T47D (cell line): ENCODE results near the gene PFDN5.

Source experiments
- DNase-seq, 2 experiments: peaks; one replicate each; pipeline versions ENCODE4 v3.0.0 to v3.0.0-alpha.2; 2011 to 2012; ENCODE audit warnings: low read depth in 1 of 2, low spot score in 1 of 2
- JUND ChIP-seq: IDR thresholded peaks from 2 replicates; pipeline ENCODE4 v1.6.1; 2012; ENCODE audit warnings: low read depth
- in situ Hi-C: cut with HindIII; loops from 2 replicates; pipeline ENCODE4 v1.10.0; 2016; ENCODE audit warnings: low sequenced_read_pairs, low pct_unique_long_range_greater_than_20kb

PFDN5 gene

GRCh38 chr12:53338017-53338416 is 42.7 kb downstream of the PFDN5 start:
- peak in 1 of 2 experiments; percentile 25 for DNase-seq
- in situ Hi-C loops = no loop called here
- TF ChIP-seq JUND = no peak

GRCh38 chr12:53338916-53339315 is 43.6 kb downstream of the PFDN5 start:
- no peak for TF ChIP-seq JUND
- no peak for DNase-seq
- in situ Hi-C loops = no loop called here

- DNase-seq = no peak
- in situ Hi-C loops = no loop called here
- no peak for TF ChIP-seq JUND
Observed at GRCh38 chr12:53340398-53340797, 45.1 kb downstream of the PFDN5 start.

- TF ChIP-seq JUND = no peak
- in situ Hi-C loops = no loop called here
- DNase-seq = no peak
Observed at GRCh38 chr12:53343449-53343848, 48.1 kb downstream of the PFDN5 start.

- no peak for DNase-seq
- in situ Hi-C loops = no loop called here
- no peak for TF ChIP-seq JUND
Observed at GRCh38 chr12:53343969-53344368, 48.6 kb downstream of the PFDN5 start.

GRCh38 chr12:53344487-53344823 is 49.1 kb downstream of the PFDN5 start:
- DNase-seq = no peak
- in situ Hi-C loops = no loop called here
- no peak for TF ChIP-seq JUND

GRCh38 chr12:53344824-53345485 is 49.6 kb downstream of the PFDN5 start:
- no peak for TF ChIP-seq JUND
- peak; percentile 60 to 74 for DNase-seq
- in situ Hi-C loops = no loop called here

- no peak for DNase-seq
- in situ Hi-C loops = no loop called here
- no peak for TF ChIP-seq JUND
Observed at GRCh38 chr12:53345486-53346188, 50.3 kb downstream of the PFDN5 start.

GRCh38 chr12:53346491-53346890 is 51.1 kb downstream of the PFDN5 start:
- in situ Hi-C loops = no loop called here
- no peak for TF ChIP-seq JUND
- DNase-seq = no peak

GRCh38 chr12:53347905-53348304 is 52.6 kb downstream of the PFDN5 start:
- in situ Hi-C loops = no loop called here
- TF ChIP-seq JUND = no peak

More at GRCh38 chr12:53347905-53348304, 52.6 kb downstream of the PFDN5 start:
- DNase-seq = no peak
